MM.1S (cell line): ENCODE measurements around the gene PARD3.

ENCODE experiments used
- DNase-seq: peaks from one replicate; pipeline ENCODE4 v3.0.0-alpha.2; 2015
- H2AFZ ChIP-seq: fragments of 300-600 bp; sonication (generic); 2 replicates; pipeline ENCODE4 v1.6.0; 2016; ENCODE audit warnings: antibody characterized with exemption, low read length
- H3F3A ChIP-seq: fragments of 300-600 bp; sonication (generic); 2 replicates; pipeline ENCODE4 v1.6.1; 2016; ENCODE audit warnings: mild to moderate bottlenecking, antibody characterized with exemption, low read length, moderate library complexity, mixed read lengths; ENCODE audit not compliant: insufficient read depth
- H3K27ac ChIP-seq: fragments of 300-600 bp; sonication (generic); 2 replicates; pipeline ENCODE4 v1.5.1; 2016; ENCODE audit warnings: mild to moderate bottlenecking, low read length
- H3K27me3 ChIP-seq: fragments of 300-600 bp; sonication (generic); replicated peaks from 2 replicates; pipeline ENCODE4 v1.6.0; 2016; ENCODE audit warnings: low read length; ENCODE audit not compliant: insufficient read depth
- H3K36me3 ChIP-seq: fragments of 300-600 bp; sonication (generic); replicated peaks from 2 replicates; pipeline ENCODE4 v1.6.1; 2016; ENCODE audit warnings: mild to moderate bottlenecking, low read length, mixed read lengths; ENCODE audit not compliant: insufficient read depth
- H3K4me1 ChIP-seq: fragments of 300-600 bp; sonication (generic); 2 replicates; pipeline ENCODE4 v1.6.1; 2016; ENCODE audit warnings: low read length, mixed read lengths
- H3K4me2 ChIP-seq: fragments of 300-600 bp; sonication (generic); 2 replicates; pipeline ENCODE4 v1.6.0; 2016; ENCODE audit warnings: low read depth, low read length
- H3K4me3 ChIP-seq: fragments of 300-600 bp; sonication (generic); 2 replicates; pipeline ENCODE4 v1.5.1; 2016; ENCODE audit warnings: low read length, mixed read lengths
- H3K79me2 ChIP-seq: fragments of 300-600 bp; sonication (generic); 2 replicates; pipeline ENCODE4 v1.6.1; 2016; ENCODE audit warnings: mixed run types, low read length, mixed read lengths
- H3K9ac ChIP-seq: fragments of 300-600 bp; sonication (generic); 2 replicates; pipeline ENCODE4 v1.6.1; 2016; ENCODE audit warnings: low read length, mixed read lengths
- H3K9me2 ChIP-seq: fragments of 300-600 bp; sonication (generic); replicated peaks from 2 replicates; pipeline ENCODE4 v1.6.1; 2016; ENCODE audit warnings: mild to moderate bottlenecking, low read length, mixed read lengths; ENCODE audit not compliant: insufficient read depth
- H3K9me3 ChIP-seq: fragments of 300-600 bp; sonication (generic); replicated peaks from 2 replicates; pipeline ENCODE4 v1.6.1; 2016; ENCODE audit warnings: mild to moderate bottlenecking, low read length, mixed read lengths; ENCODE audit not compliant: insufficient read depth
- H4K20me1 ChIP-seq: fragments of 300-600 bp; sonication (generic); 2 replicates; pipeline ENCODE4 v1.6.1; 2016; ENCODE audit warnings: mild to moderate bottlenecking, low read length, moderate library complexity, mixed read lengths; ENCODE audit not compliant: insufficient read depth
- CTCF ChIP-seq: fragments of 300-600 bp; sonication (generic); IDR thresholded peaks from 2 replicates; pipeline ENCODE4 v1.5.1; 2016; ENCODE audit warnings: antibody characterized with exemption, low read length, mixed read lengths
- EZH2 ChIP-seq: fragments of 300-600 bp; sonication (generic); optimal IDR thresholded peaks from 2 replicates; pipeline ENCODE3; 2017; ENCODE audit warnings: low read depth, mild to moderate bottlenecking, antibody characterized with exemption, low read length, mixed read lengths
- EZH2phosphoT487 ChIP-seq: fragments of 300-600 bp; sonication (generic); IDR thresholded peaks from 2 replicates; pipeline ENCODE4 v1.6.1; 2018; ENCODE audit warnings: antibody characterized with exemption, low read length

The PARD3 gene

DNA sequence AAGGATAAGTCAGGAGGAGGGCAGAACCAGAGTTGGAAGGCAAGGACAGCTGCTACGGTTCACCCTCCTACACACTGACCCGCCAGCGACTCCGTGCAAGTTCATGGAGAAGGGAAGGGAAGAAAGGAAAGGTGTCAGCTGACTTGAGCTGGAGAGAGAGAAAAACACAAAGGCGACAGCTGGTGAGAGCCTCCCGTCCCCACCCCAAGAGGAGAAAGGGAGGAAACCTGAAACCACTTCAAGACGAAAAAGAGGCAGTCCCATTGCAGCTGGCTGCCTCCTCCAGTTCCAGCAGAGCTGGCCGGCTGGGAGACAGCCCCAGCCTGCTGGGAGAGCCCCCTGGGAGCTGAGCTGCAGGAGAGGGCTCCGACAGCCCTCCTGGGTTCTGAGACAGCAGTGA is 75.2 kb downstream of the PARD3 start:
- Histone ChIP-seq H3K4me3 (no peak overlapping the region), H3K9ac (no peak overlapping the region), H4K20me1 (peaks cover 13% of the 10 kb centered on the region), H3F3A (no peaks in the 10 kb centered on the region), H3K27ac (no peak overlapping the region), H3K27me3 (no peaks in the 10 kb centered on the region), H3K4me1 (peaks cover 15% of the 10 kb centered on the region), H3K9me3 (no peaks in the 10 kb centered on the region), H3K36me3 (no peaks in the 10 kb centered on the region), H2AFZ (no peak overlapping the region), H3K4me2 (peak overlapping the region; percentile 47; the same call in 1 of the 2 replicates), H3K9me2 (no peaks in the 10 kb centered on the region), H3K79me2 (peaks cover 94% of the 10 kb centered on the region)
- DNase-seq, result peak; percentile 34
- TF ChIP-seq CTCF, result no peak
- no peak for TF ChIP-seq EZH2
- no peak for TF ChIP-seq EZH2phosphoT487

GRCh38 chr10:34737772-34738169 is 77.3 kb downstream of the PARD3 start:
- H3K4me1 ChIP-seq, result peaks cover 15% of the 10 kb centered on the region
- no peak for TF ChIP-seq EZH2
- no peak for TF ChIP-seq EZH2phosphoT487
- no peak for DNase-seq
- H3F3A ChIP-seq, result no peaks in the 10 kb centered on the region
- no peaks in the 10 kb centered on the region for H3K9me2 ChIP-seq
- H3K9ac ChIP-seq, result no peak overlapping the region
- no peaks in the 10 kb centered on the region for H3K9me3 ChIP-seq
- H3K4me3 ChIP-seq, result no peak overlapping the region
- no peak overlapping the region for H3K27ac ChIP-seq
- H3K79me2 ChIP-seq, result peaks cover 94% of the 10 kb centered on the region
- H4K20me1 ChIP-seq, result peaks cover 8% of the 10 kb centered on the region
- H3K27me3 ChIP-seq, result no peaks in the 10 kb centered on the region
- H3K36me3 ChIP-seq, result no peaks in the 10 kb centered on the region
- H2AFZ ChIP-seq, result no peak overlapping the region
- H3K4me2 ChIP-seq, result no peak overlapping the region

DNA sequence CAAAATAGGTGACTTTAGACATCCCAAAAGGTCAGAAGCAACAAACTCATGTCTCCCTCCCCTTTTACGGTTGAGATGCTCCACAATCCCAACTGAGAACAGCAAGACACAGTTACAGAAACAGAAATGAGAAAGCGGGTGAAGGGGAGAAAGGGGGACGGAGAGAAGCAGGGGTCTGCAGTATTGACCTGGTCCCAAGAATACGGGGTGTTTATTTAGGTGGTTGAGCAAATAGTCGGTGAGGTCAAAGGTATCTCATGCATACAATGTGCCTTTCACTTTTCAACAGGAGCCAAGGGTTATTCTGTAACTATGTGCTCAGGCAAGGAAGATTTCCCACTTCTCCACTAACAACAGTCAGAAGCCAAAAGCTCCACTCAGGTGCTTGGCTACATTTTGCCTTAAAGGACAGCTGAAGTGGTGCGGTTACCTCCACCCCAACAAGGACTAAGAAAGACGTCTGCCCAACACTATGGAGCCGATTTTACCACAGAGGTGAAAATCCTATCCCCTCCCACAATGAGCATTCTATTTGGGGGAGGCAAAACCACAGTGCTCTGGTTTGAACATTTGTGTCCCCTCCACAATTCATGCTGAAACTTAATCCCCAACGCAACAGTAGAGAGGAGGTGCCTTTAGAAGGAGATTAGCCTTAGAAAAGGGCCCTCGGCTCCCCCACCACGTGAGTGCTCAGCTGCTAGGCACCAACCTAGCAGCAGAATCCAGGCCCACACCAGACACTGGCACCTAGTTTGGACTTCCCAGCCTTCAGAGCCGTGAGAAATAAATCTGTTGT is 77.9 kb downstream of the PARD3 start:
- peaks cover 8% of the 10 kb centered on the region for H4K20me1 ChIP-seq
- no peaks in the 10 kb centered on the region for H3K27me3 ChIP-seq
- H3K79me2 ChIP-seq, result peaks cover 94% of the 10 kb centered on the region
- no peaks in the 10 kb centered on the region for H3F3A ChIP-seq
- no peak overlapping the region for H2AFZ ChIP-seq
- no peak overlapping the region for H3K9ac ChIP-seq
- no peak overlapping the region for H3K4me2 ChIP-seq
- H3K36me3 ChIP-seq, result no peaks in the 10 kb centered on the region
- TF ChIP-seq EZH2phosphoT487 (no peak), EZH2 (no peak), CTCF (no peak)
- peaks cover 15% of the 10 kb centered on the region for H3K4me1 ChIP-seq
- H3K27ac ChIP-seq, result no peak overlapping the region
- H3K9me2 ChIP-seq, result no peaks in the 10 kb centered on the region
- no peaks in the 10 kb centered on the region for H3K9me3 ChIP-seq
- no peak for DNase-seq
- H3K4me3 ChIP-seq, result no peak overlapping the region

- peaks cover 94% of the 10 kb centered on the region for H3K79me2 ChIP-seq
- no peak overlapping the region for H3K4me2 ChIP-seq
- no peaks in the 10 kb centered on the region for H3K9me3 ChIP-seq
- no peak for DNase-seq
- H3K9me2 ChIP-seq, result no peaks in the 10 kb centered on the region
- no peaks in the 10 kb centered on the region for H3K27me3 ChIP-seq
- no peaks in the 10 kb centered on the region for H3K36me3 ChIP-seq
- no peak overlapping the region for H3K4me3 ChIP-seq
- peaks cover 6% of the 10 kb centered on the region for H3K4me1 ChIP-seq
- TF ChIP-seq CTCF, result no peak
- TF ChIP-seq EZH2phosphoT487, result no peak
- no peak for TF ChIP-seq EZH2
- H3K9ac ChIP-seq, result no peak overlapping the region
- H2AFZ ChIP-seq, result no peak overlapping the region
- no peak overlapping the region for H3K27ac ChIP-seq
- no peaks in the 10 kb centered on the region for H3F3A ChIP-seq
- peaks cover 7% of the 10 kb centered on the region; the same call in 1 of the 2 replicates for H4K20me1 ChIP-seq
These were observed 80.2 kb downstream of the PARD3 start for GRCh38 chr10:34734918-34735317.
